GM12891 (cell line): Measurements from ENCODE around the gene SMCO4.
"Not testable (repeated sequence)": the region's sequence is repeated elsewhere in the genome, so short reads cannot be mapped to it uniquely, and the experiment has no call there.

Experiments
- DNase-seq: peaks from one replicate; pipeline ENCODE4 v3.0.0; 2011; ENCODE audit warnings: low spot score; ENCODE audit not compliant: insufficient read length
- FAIRE-seq: peaks from 2 replicates; lab custom pipeline; 2011; peaks lifted over from hg19 to GRCh38; lab: Jason Lieb, UNC
- PAX5 ChIP-seq: IDR thresholded peaks from 2 replicates; pipeline ENCODE4 v1.6.1; 2011; ENCODE audit warnings: low read length, moderate library complexity, mild to moderate bottlenecking; ENCODE audit not compliant: insufficient read depth, severe bottlenecking
- POLR2A ChIP-seq: IDR thresholded peaks from 2 replicates; pipeline ENCODE4 v1.6.1; 2011; ENCODE audit warnings: low read depth, low read length, control low read depth
- POLR2AphosphoS5 ChIP-seq: IDR thresholded peaks from 2 replicates; pipeline ENCODE4 v1.6.1; 2011; ENCODE audit warnings: low read depth, low read length, control low read depth
- POU2F2 ChIP-seq: IDR thresholded peaks from 2 replicates; pipeline ENCODE4 v1.6.1; 2011; ENCODE audit warnings: low read depth, mild to moderate bottlenecking, control low read depth, low read length, moderate library complexity
- SPI1 ChIP-seq: IDR thresholded peaks from 2 replicates; pipeline ENCODE4 v1.6.1; 2011; ENCODE audit warnings: low read depth, low read length, control low read depth
- TAF1 ChIP-seq: IDR thresholded peaks from 2 replicates; pipeline ENCODE4 v1.6.1; 2011; ENCODE audit warnings: low read depth, low read length, control low read depth

The SMCO4 gene

GRCh38 chr11:93482556-93482955 lies 60.6 kb downstream of the SMCO4 start:
- TF ChIP-seq SPI1 (no peak), POLR2A (no peak), TAF1 (no peak), PAX5 (no peak)
- no peak for DNase-seq
- no peak for FAIRE-seq

- FAIRE-seq (no peak), DNase-seq (no peak)
- TF ChIP-seq POLR2A: no peak
- TF ChIP-seq PAX5: no peak
- TF ChIP-seq SPI1: no peak
- TF ChIP-seq TAF1: no peak
- no peak for TF ChIP-seq POLR2AphosphoS5
- no peak for TF ChIP-seq POU2F2
These were observed 61.5 kb downstream of the SMCO4 start for GRCh38 chr11:93481696-93482095.

GRCh38 chr11:93481279-93481678 lies 61.9 kb downstream of the SMCO4 start:
- DNase-seq: no peak
- FAIRE-seq: no peak
- TF ChIP-seq SPI1 (no peak), PAX5 (no peak), POLR2A (no peak)

DNA sequence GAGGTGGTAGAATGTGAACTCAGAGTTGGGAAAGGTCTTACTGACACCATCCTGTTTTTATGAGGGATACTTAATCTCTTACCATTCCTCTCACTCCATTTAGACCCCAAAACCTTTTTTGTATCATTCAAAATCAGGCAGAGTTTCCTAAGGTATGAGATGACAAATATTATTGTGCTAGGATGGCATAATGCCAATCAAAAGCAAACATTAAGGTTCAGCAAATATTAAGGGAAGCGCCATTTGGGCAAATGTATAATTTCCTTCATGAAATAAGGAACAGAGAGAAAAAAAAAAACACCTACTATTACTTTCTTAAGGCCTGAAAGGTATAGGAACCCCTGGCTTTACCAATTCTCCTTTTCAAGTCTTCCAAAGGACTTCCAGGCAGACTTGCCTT lies 62.4 kb downstream of the SMCO4 start:
- FAIRE-seq (no peak), DNase-seq (no peak)
- TF ChIP-seq PAX5: no peak
- TF ChIP-seq POU2F2: no peak
- no peak for TF ChIP-seq POLR2AphosphoS5
- no peak for TF ChIP-seq SPI1
- no peak for TF ChIP-seq TAF1
- no peak for TF ChIP-seq POLR2A

GRCh38 chr11:93480256-93480655 lies 62.9 kb downstream of the SMCO4 start:
- DNase-seq: no peak
- TF ChIP-seq POLR2A: no peak
- no peak for TF ChIP-seq POU2F2
- TF ChIP-seq POLR2AphosphoS5: no peak
- TF ChIP-seq SPI1: no peak
- no peak for TF ChIP-seq TAF1
- TF ChIP-seq PAX5: no peak
- no peak for FAIRE-seq

DNA sequence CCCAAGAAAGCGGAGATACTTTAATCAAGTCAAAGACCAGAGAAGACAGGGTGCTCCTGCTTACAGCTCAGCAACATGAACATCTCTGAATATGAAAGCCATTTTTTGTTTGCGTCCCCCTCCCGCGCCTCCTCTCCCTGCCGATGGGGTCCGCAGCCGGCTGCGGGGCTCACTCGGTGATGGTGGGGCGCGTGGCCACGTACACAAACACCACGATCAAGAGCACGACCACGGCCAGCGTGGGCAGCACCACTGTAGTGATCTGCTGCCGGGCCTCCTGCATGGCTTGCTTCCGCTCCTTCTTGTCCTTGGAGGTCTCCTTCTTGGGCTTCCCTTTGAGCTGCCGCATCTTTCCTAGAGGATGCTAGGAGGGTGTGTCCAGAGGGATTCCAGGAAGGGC lies 64.3 kb downstream of the SMCO4 start:
- FAIRE-seq: no peak
- TF ChIP-seq POLR2AphosphoS5: no peak
- no peak for TF ChIP-seq POU2F2
- DNase-seq: no peak

DNA sequence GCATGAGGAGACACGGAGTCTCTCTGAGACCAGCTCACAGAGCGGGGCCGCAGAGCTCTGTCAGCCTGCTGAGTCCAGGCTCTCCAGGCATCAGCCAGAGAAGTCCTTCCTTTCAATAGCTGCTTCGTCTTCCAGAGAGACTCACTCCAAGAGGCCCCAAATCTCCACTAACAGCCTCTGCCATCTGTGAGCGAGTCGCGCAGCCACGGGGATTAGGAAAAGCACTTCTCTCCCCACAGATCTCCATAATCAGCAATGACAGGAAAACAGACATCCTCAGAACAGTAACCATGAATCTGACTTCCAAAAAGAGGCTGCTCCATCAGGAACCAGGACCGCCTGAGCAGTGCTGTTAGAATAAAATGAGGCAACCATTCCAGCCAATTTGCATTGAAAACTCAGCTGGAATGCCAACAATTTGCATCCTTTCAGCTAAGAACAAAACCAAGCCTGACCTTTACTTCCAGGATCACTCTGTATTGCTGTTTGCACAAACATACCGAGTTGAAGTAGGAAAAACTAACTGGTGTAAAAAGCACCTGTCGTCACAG lies 65.4 kb downstream of the SMCO4 start:
- FAIRE-seq (no peak), DNase-seq (no peak)
- no peak for TF ChIP-seq POLR2AphosphoS5

- FAIRE-seq: no peak
- TF ChIP-seq TAF1: no peak
- TF ChIP-seq POU2F2: no peak
- no peak for TF ChIP-seq PAX5
- no peak for TF ChIP-seq POLR2A
- TF ChIP-seq SPI1: no peak
- no peak for TF ChIP-seq POLR2AphosphoS5
- no peak for DNase-seq
These were observed 66.4 kb downstream of the SMCO4 start for GRCh38 chr11:93476796-93477195.

DNA sequence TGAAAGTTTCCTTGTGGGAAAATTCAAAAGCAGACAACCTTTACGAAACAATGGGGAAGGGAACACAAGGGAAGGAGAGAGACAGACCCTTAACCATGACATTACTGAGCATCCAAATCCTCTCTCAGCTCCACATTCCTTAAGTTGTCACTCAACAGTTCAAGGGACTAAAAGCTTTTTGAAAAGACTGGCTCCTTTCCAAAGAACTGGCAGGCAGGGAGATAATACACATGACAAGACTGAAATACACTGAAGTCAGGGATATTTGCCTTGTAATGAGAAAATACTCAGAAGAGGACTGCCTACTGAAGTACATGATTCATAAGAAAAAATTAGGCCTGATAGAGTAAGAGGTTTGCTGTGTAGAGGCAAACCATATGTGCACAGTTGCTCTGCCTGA lies 69.1 kb downstream of the SMCO4 start:
- FAIRE-seq (no peak), DNase-seq (no peak)
- no peak for TF ChIP-seq SPI1
- no peak for TF ChIP-seq POU2F2
- no peak for TF ChIP-seq POLR2A
- TF ChIP-seq PAX5: no peak
- no peak for TF ChIP-seq TAF1
- TF ChIP-seq POLR2AphosphoS5: no peak

GRCh38 chr11:93468290-93468689 lies 74.9 kb downstream of the SMCO4 start:
- TF ChIP-seq PAX5 (no peak), TAF1 (no peak), POU2F2 (no peak)
- no peak for FAIRE-seq
- DNase-seq: no peak

DNA sequence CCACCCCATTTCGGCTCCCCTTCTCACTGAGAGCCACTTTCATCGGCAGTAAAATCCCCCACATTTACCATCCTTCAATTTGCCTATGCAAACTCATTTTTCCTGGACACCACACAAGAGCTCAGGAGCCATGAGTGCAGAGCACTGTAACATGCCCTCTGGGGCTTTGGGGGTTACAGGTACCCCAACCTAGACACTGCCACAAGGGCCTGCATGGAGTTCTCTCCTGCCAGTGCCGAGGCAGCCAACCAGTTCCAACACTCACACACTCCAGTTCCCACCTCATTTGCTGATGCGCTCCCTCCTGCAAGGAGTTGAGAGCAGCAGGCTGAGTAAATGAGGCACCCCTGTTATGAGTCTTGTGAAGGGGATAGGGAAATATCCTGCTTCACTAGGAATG lies 76.1 kb downstream of the SMCO4 start:
- TF ChIP-seq SPI1: no peak
- TF ChIP-seq TAF1: no peak
- no peak for TF ChIP-seq POLR2AphosphoS5
- TF ChIP-seq POLR2A: no peak
- no peak for TF ChIP-seq POU2F2
- no peak for TF ChIP-seq PAX5
- FAIRE-seq: no peak

GRCh38 chr11:93464927-93465540 lies 78.2 kb downstream of the SMCO4 start:
- FAIRE-seq (no peak), DNase-seq (no peak)
- no peak for TF ChIP-seq PAX5
- no peak for TF ChIP-seq SPI1
- no peak for TF ChIP-seq POLR2A
- no peak for TF ChIP-seq TAF1
- no peak for TF ChIP-seq POLR2AphosphoS5

More for the DNA sequence above, 76.1 kb downstream of the SMCO4 start:
- no peak for DNase-seq

GRCh38 chr11:93463666-93464065 lies 79.5 kb downstream of the SMCO4 start:
- FAIRE-seq, DNase-seq: not testable (repeated sequence)
